Subcutaneous adipose tissue (tissue), 4 donors: Measurements from ENCODE around the gene TTC16. TPM values are rescaled to one million over a fixed set of nuclear protein-coding genes. Genes with fewer than 3 reads are reported as not detected.

Source experiments
- total RNA-seq, 4 donors: library from RNA; depleted of rRNA; stranded (reverse); fragments of >200 nt; gene quantifications; one replicate each; pipeline ENCODE4 v1.1.0, GENCODE V29; 2016
- TF ChIP-seq, protein P1 (sequence below): fragments of 450-650 bp; IDR thresholded peaks from one replicate; pipeline ENCODE4 v1.5.1; 2016; ENCODE audit warnings: low read depth, mild to moderate bottlenecking, control low read depth, antibody characterized with exemption, moderate library complexity

The TTC16 gene
- total RNA-seq, 4 donors from 2014 or later = 0.16 TPM; not detected in 3

- TF ChIP-seq, protein P1, sequence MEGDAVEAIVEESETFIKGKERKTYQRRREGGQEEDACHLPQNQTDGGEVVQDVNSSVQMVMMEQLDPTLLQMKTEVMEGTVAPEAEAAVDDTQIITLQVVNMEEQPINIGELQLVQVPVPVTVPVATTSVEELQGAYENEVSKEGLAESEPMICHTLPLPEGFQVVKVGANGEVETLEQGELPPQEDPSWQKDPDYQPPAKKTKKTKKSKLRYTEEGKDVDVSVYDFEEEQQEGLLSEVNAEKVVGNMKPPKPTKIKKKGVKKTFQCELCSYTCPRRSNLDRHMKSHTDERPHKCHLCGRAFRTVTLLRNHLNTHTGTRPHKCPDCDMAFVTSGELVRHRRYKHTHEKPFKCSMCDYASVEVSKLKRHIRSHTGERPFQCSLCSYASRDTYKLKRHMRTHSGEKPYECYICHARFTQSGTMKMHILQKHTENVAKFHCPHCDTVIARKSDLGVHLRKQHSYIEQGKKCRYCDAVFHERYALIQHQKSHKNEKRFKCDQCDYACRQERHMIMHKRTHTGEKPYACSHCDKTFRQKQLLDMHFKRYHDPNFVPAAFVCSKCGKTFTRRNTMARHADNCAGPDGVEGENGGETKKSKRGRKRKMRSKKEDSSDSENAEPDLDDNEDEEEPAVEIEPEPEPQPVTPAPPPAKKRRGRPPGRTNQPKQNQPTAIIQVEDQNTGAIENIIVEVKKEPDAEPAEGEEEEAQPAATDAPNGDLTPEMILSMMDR = no peak
Measured at GRCh38 chr9:127771570-127772189, 55.8 kb downstream of the TTC16 start.

DNA sequence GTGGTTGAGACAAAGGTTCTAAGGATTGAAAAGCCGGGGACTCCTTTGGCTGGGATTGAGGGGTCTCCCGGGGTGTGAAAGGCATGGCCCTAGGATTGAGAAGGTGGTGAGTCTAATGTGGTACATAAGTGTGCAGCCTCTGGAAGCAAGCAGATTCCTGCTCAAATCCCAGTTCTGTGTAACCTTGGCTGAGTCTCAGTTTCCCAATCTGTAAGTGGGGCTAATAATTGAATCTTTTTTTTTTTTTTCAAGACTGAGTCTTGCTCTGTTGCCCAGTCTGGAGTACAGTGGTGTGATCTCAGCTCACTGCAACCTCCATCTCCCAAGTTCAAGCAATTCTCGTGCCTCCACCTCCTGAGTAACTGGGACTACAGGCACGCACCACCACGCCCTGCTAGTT is 56.7 kb downstream of the TTC16 start:
- TF ChIP-seq, protein P1 = no peak

DNA sequence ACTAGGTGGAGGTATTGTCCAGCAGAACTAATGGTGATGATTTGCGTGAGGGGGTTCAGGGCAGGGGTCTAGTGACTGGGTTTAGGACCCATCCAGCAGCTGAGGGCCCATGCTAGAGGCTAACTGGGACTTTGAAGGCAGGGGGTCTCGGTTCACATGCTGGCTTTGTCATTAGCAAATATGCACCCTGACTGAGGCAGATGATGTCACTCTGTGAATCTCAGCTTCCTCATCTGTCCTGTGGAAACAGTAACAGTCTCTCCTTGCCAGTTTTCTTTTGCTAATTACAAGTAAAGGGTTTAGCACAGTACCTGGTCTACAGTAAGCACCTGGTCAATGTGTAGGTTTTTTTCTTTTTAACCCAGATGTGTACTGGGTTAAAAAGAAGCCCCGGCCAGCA is 57.4 kb downstream of the TTC16 start:
- TF ChIP-seq, protein P1 = no peak

GRCh38 chr9:127773981-127774380 is 58.1 kb downstream of the TTC16 start:
- TF ChIP-seq, protein P1 = no peak

DNA sequence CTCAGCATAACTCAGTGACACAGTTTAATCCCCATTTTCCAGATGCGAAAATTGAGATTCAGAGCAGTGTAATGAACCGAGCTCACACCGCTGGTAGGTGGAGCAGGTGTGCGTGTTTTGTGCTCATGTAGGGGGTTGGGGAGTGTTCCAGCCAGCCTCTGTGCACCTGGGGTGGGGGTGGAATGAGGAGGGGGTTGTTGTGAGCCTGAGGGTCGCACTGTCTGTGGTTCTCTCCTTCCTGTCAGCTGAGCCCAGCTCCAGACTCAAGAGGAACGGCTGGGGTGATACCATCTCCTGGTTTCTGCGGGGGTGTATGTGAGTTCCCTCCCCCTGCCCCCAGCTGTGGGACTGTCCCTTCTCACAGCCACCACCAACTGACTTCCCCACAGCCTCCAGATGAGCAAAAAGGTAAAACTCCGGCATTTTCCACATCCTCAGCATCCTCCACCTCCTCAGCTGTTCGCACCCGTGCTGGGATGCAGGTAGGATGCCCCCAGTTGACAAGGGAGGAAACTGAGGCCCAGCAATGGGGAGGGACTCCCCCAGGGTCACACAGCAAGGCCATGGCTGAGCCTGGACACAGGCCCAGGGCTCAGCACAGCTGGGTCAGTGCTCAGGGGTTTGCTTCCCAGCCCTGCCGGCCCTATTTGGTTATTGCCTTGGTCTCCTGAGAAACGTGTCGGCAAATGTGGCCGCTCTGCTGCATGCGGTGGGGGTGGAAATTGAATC is 60.5 kb downstream of the TTC16 start:
- TF ChIP-seq, protein P1 = no peak

DNA sequence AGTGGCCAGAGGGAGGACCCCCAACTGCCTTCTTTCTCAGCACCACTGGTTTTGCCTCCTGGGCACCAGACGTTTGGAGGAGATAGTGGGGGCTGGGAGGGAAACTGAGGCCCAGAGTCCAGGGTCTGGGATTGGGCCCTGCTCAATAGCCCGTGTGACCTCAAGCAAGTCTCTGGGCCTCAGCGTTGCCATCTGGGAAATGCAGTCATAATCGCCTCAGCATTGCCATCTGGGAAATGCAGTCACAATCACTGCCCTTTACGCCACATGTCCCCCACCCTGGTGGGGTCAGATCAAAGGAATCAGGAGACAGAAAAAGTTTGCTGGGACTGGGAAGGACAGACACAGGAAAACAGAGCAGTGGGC is 61.0 kb downstream of the TTC16 start:
- TF ChIP-seq, protein P1 = no peak

DNA sequence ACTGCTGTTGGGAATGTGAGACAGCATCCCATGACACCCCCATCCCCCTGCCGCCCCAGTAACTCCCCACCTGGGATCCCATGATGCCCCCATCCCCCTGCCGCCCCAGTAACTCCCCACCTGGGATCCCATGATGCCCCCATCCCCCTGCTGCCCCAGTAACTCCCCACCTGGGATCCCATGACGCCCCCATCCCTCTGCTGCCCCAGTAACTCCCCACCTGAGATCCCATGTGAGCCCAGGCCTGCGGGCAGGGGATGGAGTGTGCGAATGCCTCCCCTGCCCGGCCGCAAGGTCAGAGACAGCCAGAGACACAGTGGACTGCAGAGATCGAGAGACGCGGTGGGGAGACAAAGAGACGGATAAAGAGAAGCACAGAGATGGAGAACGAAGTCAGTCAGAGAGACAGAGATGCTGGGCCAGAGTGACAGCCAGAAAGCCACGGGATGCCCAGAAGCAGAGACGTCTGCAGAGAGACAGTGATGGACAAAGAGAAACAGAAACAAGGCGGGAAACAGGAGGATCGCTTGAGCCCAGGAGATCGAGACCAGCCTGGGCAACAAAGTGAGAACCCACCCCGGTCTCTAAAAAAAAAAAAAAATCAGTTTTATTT is 61.6 kb downstream of the TTC16 start:
- TF ChIP-seq, protein P1 = no peak
